Measurements from ENCODE around the gene TTBK1. TPM values are rescaled to one million over a fixed set of nuclear protein-coding genes. Genes with fewer than 3 reads are reported as not detected.

TTBK1 gene
- polyA plus RNA-seq, 3 donors, result 0.01 to 0.10 TPM; not detected in 1

GRCh38 chr6:43264599-43265145 lies 21.4 kb downstream of the TTBK1 start:
- no peak overlapping the region for H3K27ac ChIP-seq (ENCODE audit: low read depth, low read length)
- WGBS, 3 donors, result 83 to 90% (median 86%) methylated on average over 5 of the region's 5 CpGs

GRCh38 chr6:43265564-43265963 lies 22.3 kb downstream of the TTBK1 start:
- WGBS, 3 donors, result 85 to 94% (median 93%) methylated on average over 6 of the region's 6 CpGs
- no peak overlapping the region for H3K27ac ChIP-seq (ENCODE audit: low read depth, low read length)

- 39 to 84% (median 77%) methylated on average over 7 of the region's 7 CpGs for WGBS, 3 donors
- H3K27ac ChIP-seq (ENCODE audit: low read depth, low read length), result no peak overlapping the region
These were observed 24.5 kb downstream of the TTBK1 start for GRCh38 chr6:43267619-43268354.

- no peak overlapping the region for H3K27ac ChIP-seq (ENCODE audit: low read depth, low read length)
- WGBS, 3 donors, result 50 to 73% (median 51%) methylated on average over 3 of the region's 3 CpGs
These were observed 25.0 kb downstream of the TTBK1 start for GRCh38 chr6:43268355-43268700.

GRCh38 chr6:43268782-43269272 lies 25.5 kb downstream of the TTBK1 start:
- 60 to 76% (median 70%) methylated on average over 10 of the region's 10 CpGs for WGBS, 3 donors
- H3K27ac ChIP-seq (ENCODE audit: low read depth, low read length), result no peak overlapping the region

GRCh38 chr6:43269273-43270007 lies 26.2 kb downstream of the TTBK1 start:
- WGBS, 3 donors, result 5 to 6% (median 6%) methylated on average over 38 to 44 of the region's 44 CpGs
- no peak overlapping the region for H3K27ac ChIP-seq (ENCODE audit: low read depth, low read length)

- no peak overlapping the region for H3K27ac ChIP-seq (ENCODE audit: low read depth, low read length)
- 85 to 91% (median 88%) methylated on average over 8 of the region's 8 CpGs for WGBS, 3 donors
These were observed 28.0 kb downstream of the TTBK1 start for GRCh38 chr6:43271103-43271815.

- no peak overlapping the region for H3K27ac ChIP-seq (ENCODE audit: low read depth, low read length)
These were observed 28.7 kb downstream of the TTBK1 start for GRCh38 chr6:43271944-43272343.

GRCh38 chr6:43273707-43274106 lies 30.4 kb downstream of the TTBK1 start:
- 60 to 68% (median 64%) methylated on average over 2 of the region's 2 CpGs for WGBS, 3 donors
- no peak overlapping the region for H3K27ac ChIP-seq (ENCODE audit: low read depth, low read length)

- WGBS, 3 donors, result 71 to 82% (median 77%) methylated on average over 10 of the region's 10 CpGs
- H3K27ac ChIP-seq (ENCODE audit: low read depth, low read length), result no peak overlapping the region
These were observed 31.0 kb downstream of the TTBK1 start for GRCh38 chr6:43274127-43274915.

- H3K27ac ChIP-seq (ENCODE audit: low read depth, low read length), result no peak overlapping the region
- WGBS, 3 donors, result 4 to 5% (median 4%) methylated on average over 56 to 65 of the region's 65 CpGs
These were observed 31.8 kb downstream of the TTBK1 start for GRCh38 chr6:43274916-43275597.

GRCh38 chr6:43275801-43276576 lies 32.7 kb downstream of the TTBK1 start:
- H3K27ac ChIP-seq (ENCODE audit: low read depth, low read length), result no peak overlapping the region
- WGBS, 3 donors, result 18 to 39% (median 21%) methylated on average over 64 of the region's 64 CpGs

- no peak overlapping the region for H3K27ac ChIP-seq (ENCODE audit: low read depth, low read length)
- 83 to 88% (median 87%) methylated on average over 11 of the region's 11 CpGs for WGBS, 3 donors
These were observed 33.5 kb downstream of the TTBK1 start for GRCh38 chr6:43276577-43277305.

- WGBS, 3 donors, result 77 to 89% (median 87%) methylated on average over 6 of the region's 6 CpGs
- no peak overlapping the region for H3K27ac ChIP-seq (ENCODE audit: low read depth, low read length)
These were observed 34.0 kb downstream of the TTBK1 start for GRCh38 chr6:43277306-43277642.

- no peak overlapping the region for H3K27ac ChIP-seq (ENCODE audit: low read depth, low read length)
- WGBS, 3 donors, result 72 to 86% (median 82%) methylated on average over 13 of the region's 13 CpGs
These were observed 34.6 kb downstream of the TTBK1 start for GRCh38 chr6:43277643-43278523.
